ENCODE measurements around the gene SFN. TPM values are rescaled to one million over a fixed set of nuclear protein-coding genes. Genes with fewer than 3 reads are reported as not detected.

The SFN gene
- total and polyA plus RNA-seq, 3 donors from 2014 or later = 0.31 to 0.41 TPM; not detected in 1

DNA sequence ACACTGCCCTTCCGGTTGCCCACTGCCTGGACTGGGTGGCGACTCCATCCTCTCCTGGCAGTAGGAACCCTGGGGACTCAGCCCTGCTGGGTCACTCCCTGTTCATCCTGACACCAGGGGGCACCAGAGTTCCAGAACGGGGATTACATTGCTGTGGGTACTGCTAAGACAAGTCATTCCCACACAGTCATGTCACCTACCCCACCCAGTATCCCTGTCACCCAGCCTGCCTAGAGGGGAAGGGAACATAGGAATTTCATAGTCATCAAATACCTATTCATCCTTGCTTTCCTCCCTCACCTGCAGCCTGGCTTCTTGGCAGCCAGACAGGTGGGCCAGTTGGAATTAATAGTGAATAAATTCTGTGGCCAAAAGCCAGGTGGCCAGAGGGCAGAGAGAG lies 9.8 kb upstream of the SFN start:
- WGBS, 2 donors = 32 to 39% methylated on average over 2 to 3 of the region's 3 CpGs
- intact Hi-C loops (cut with DNase I; ENCODE audit: low total_unique reads) = no loop called here
- Histone ChIP-seq H3K4me3 (no peak overlapping the region), H3K9me3 (no peaks in the 10 kb centered on the region), H3K27me3 (no peaks in the 10 kb centered on the region), H3K36me3 (ENCODE audit: low read depth, missing control alignments) (no peaks in the 10 kb centered on the region), H3K27ac (no peak overlapping the region), H3K4me1 (no peaks in the 10 kb centered on the region)
- no peak for TF ChIP-seq POLR2A (IDR thresholded peaks at IDR 0.05)
- TF ChIP-seq, protein P1, sequence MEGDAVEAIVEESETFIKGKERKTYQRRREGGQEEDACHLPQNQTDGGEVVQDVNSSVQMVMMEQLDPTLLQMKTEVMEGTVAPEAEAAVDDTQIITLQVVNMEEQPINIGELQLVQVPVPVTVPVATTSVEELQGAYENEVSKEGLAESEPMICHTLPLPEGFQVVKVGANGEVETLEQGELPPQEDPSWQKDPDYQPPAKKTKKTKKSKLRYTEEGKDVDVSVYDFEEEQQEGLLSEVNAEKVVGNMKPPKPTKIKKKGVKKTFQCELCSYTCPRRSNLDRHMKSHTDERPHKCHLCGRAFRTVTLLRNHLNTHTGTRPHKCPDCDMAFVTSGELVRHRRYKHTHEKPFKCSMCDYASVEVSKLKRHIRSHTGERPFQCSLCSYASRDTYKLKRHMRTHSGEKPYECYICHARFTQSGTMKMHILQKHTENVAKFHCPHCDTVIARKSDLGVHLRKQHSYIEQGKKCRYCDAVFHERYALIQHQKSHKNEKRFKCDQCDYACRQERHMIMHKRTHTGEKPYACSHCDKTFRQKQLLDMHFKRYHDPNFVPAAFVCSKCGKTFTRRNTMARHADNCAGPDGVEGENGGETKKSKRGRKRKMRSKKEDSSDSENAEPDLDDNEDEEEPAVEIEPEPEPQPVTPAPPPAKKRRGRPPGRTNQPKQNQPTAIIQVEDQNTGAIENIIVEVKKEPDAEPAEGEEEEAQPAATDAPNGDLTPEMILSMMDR (IDR thresholded peaks at IDR 0.05) = peak; percentile 36 to 62 (median 47)
- DNase-seq = peak; percentile 86

DNA sequence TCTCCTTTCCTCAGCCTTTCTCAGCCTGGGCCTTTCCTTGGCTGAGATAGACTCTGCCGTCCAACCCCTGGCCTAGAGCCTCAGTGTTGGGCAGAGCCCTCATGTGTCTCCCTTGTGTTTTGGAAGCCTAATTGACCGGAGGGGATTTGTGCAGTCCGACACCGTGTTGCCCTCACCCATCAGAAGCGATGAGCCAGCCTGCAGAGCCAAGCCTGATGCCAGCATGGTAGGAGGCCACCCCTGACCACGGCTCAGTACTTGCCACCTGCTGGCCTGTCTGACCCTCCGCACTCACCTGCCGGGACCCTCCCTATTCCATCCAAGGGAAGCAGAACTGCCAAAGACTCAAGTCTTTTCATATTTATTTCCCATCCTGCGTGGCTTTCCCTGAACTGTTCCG lies 9.3 kb upstream of the SFN start:
- 94 to 100% methylated on average over 4 to 10 of the region's 10 CpGs for WGBS, 2 donors
- intact Hi-C loops (cut with DNase I; ENCODE audit: low total_unique reads) = no loop called here
- H3K4me3 ChIP-seq = no peak overlapping the region
- no peaks in the 10 kb centered on the region for H3K27me3 ChIP-seq
- H3K4me1 ChIP-seq = no peaks in the 10 kb centered on the region
- H3K27ac ChIP-seq = no peak overlapping the region
- no peaks in the 10 kb centered on the region for H3K36me3 ChIP-seq (ENCODE audit: low read depth, missing control alignments)
- TF ChIP-seq, protein P1 (IDR thresholded peaks at IDR 0.05) = no peak
- TF ChIP-seq POLR2A (IDR thresholded peaks at IDR 0.05) = no peak
- no peak for DNase-seq
- no peaks in the 10 kb centered on the region for H3K9me3 ChIP-seq

DNA sequence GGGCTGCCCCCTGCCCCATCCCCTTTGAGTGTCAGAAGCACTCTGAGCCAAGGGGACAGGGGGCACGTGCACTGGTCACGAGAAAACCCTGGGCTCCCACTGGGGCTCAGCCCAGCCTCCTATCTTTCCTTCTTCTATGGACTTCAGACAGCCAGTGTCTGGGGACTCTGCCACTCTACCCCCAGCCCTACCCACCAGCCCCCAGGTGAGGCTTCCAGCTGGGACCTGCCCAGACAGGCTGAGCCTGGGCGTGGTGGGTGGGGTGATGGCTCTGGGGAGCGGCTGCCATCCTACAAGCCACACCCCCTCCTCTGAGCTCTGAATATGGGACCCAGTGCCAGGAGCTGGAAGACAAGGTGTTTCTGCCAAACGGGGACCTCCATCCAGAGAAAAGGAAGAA lies 8.0 kb upstream of the SFN start:
- Histone ChIP-seq H3K36me3 (ENCODE audit: low read depth, missing control alignments) (no peaks in the 10 kb centered on the region), H3K27me3 (no peaks in the 10 kb centered on the region), H3K4me3 (no peak overlapping the region), H3K9me3 (no peaks in the 10 kb centered on the region), H3K4me1 (no peaks in the 10 kb centered on the region), H3K27ac (no peak overlapping the region)
- intact Hi-C loops (cut with DNase I; ENCODE audit: low total_unique reads) = no loop called here
- 87 to 92% methylated on average over 3 to 5 of the region's 5 CpGs for WGBS, 2 donors
- no peak for DNase-seq
- TF ChIP-seq, protein P1 (IDR thresholded peaks at IDR 0.05) = no peak
- no peak for TF ChIP-seq POLR2A (IDR thresholded peaks at IDR 0.05)

DNA sequence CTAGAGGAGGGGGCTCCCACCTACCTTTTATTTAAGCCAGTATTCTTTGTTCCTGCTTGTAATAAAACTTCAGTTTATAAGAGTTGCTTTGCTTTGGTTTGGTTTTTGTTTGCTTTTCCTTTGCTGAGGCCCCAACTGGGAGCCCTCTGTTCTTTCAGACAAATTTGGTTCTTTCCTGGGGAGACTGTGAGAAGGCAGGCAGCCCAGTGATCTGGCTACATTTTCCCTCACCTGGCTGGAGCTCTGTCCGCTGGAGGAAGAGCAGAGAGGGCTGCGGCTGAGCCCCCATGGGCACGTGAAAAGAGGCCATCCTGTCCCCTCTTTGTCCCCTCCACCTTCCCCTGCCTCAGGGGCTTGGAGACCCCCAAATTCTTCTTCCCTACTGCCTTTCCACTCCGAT lies 7.3 kb upstream of the SFN start:
- Histone ChIP-seq H3K4me3 (no peak overlapping the region), H3K36me3 (ENCODE audit: low read depth, missing control alignments) (no peaks in the 10 kb centered on the region), H3K27ac (no peak overlapping the region), H3K4me1 (no peaks in the 10 kb centered on the region), H3K9me3 (no peaks in the 10 kb centered on the region), H3K27me3 (no peaks in the 10 kb centered on the region)
- no peak for DNase-seq
- intact Hi-C loops (cut with DNase I; ENCODE audit: low total_unique reads) = no loop called here
- no peak for TF ChIP-seq POLR2A (IDR thresholded peaks at IDR 0.05)
- TF ChIP-seq, protein P1 (IDR thresholded peaks at IDR 0.05) = no peak
- 98 to 100% methylated on average over 1 to 4 of the region's 4 CpGs for WGBS, 2 donors

DNA sequence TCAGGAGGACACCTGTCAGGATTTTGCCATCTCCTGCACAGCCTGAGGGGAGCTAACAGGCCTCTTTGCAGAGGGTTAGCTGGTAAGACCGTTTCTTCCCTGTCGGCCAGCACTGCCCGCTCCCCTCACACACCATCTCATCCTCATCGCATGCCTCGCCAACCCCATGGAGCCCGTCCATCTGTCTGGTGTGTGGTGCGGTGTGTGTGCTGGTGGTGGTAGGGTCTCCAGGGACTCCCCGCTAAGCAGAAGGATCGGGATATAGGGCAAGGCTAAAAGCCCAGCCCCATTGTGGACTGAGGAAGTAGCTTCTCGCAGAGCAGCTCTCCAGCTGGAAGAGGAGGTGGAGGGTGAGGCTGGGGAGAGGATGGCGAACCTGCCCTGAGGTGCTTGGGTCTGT lies 6.8 kb upstream of the SFN start:
- Histone ChIP-seq H3K9me3 (no peaks in the 10 kb centered on the region), H3K4me1 (no peaks in the 10 kb centered on the region), H3K36me3 (ENCODE audit: low read depth, missing control alignments) (no peaks in the 10 kb centered on the region), H3K27me3 (no peaks in the 10 kb centered on the region), H3K4me3 (no peak overlapping the region), H3K27ac (no peak overlapping the region)
- no peak for DNase-seq
- intact Hi-C loops (cut with DNase I; ENCODE audit: low total_unique reads) = no loop called here
- 94 to 95% methylated on average over 7 to 11 of the region's 11 CpGs for WGBS, 2 donors
- no peak for TF ChIP-seq POLR2A (IDR thresholded peaks at IDR 0.05)
- TF ChIP-seq, protein P1 (IDR thresholded peaks at IDR 0.05) = no peak

Measured in testis (tissue), 3 donors.